ENCODE data around the gene TOLLIP.

DNA sequence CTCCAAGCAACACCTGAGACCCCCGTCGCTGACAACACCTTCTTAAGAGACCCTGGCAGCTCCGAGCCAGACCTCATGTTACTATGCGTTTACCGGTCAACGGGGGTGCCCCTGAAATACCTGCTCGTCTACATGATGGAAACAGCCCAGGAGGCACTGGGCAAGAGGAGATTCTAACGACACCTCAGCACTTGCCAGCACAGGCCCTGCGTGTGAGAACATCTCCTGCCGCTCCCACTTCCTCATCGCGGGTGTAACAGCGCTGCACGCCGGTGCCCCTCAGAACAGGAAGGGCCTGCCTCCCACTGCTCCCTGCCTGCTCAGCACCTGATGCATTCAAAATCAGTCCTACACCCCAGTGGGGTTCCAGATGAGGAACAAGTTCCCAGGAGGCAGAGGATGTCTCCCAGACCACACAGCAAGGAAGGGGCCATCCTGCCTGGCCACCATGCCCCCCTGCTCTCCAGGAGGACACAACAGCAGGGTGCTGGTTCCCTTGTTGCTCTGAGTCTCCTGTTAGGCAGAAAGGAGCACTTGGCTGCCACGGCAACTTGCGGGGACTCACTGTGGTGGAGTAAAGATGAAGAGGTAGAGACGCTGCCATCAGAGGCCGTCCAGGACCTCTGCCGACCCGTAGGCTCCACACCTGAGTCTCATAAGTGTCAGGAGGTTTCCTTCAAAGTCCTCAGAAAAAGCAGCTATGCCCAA lies 2.1 kb downstream of the TOLLIP start:
- TF ChIP-seq, protein P1, sequence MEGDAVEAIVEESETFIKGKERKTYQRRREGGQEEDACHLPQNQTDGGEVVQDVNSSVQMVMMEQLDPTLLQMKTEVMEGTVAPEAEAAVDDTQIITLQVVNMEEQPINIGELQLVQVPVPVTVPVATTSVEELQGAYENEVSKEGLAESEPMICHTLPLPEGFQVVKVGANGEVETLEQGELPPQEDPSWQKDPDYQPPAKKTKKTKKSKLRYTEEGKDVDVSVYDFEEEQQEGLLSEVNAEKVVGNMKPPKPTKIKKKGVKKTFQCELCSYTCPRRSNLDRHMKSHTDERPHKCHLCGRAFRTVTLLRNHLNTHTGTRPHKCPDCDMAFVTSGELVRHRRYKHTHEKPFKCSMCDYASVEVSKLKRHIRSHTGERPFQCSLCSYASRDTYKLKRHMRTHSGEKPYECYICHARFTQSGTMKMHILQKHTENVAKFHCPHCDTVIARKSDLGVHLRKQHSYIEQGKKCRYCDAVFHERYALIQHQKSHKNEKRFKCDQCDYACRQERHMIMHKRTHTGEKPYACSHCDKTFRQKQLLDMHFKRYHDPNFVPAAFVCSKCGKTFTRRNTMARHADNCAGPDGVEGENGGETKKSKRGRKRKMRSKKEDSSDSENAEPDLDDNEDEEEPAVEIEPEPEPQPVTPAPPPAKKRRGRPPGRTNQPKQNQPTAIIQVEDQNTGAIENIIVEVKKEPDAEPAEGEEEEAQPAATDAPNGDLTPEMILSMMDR (IDR thresholded peaks at IDR 0.05; ENCODE audit: insufficient read depth, low read length): no peak
- peak; percentile 95 for TF ChIP-seq SPI1 (IDR thresholded peaks at IDR 0.05; ENCODE audit: borderline replicate concordance, low read depth)
